PFSK-1 (cell line): ENCODE measurements around the gene PHPT1.

Source experiments
- FOXP2 ChIP-seq: optimal IDR thresholded peaks from 2 replicates; pipeline ENCODE3; 2011; ENCODE audit warnings: borderline replicate concordance, control low read depth, inconsistent platforms; ENCODE audit not compliant: insufficient read depth; ENCODE audit errors: extremely low read length, extremely low read depth
- POLR2AphosphoS5 ChIP-seq: IDR thresholded peaks from 2 replicates; pipeline ENCODE4 v1.6.1; 2012; ENCODE audit warnings: low read depth, mild to moderate bottlenecking, control low read depth, low read length, moderate library complexity
- REST ChIP-seq, 2 experiments: IDR thresholded peaks; 2 replicates each; pipeline versions ENCODE4 v1.6.1 to v1.8.0; 2011 to 2012; ENCODE audit warnings: low read depth in 2 of 2, low read length in 2 of 2, control low read depth in 1 of 2, inconsistent platforms in 1 of 2, mild to moderate bottlenecking in 1 of 2, moderate library complexity in 1 of 2; ENCODE audit not compliant: insufficient read depth in 1 of 2
- SIN3A ChIP-seq: IDR thresholded peaks from 2 replicates; pipeline ENCODE4 v1.6.1; 2012; ENCODE audit warnings: mild to moderate bottlenecking, low read length, moderate library complexity, borderline replicate concordance; ENCODE audit not compliant: insufficient read depth
- TAF1 ChIP-seq: IDR thresholded peaks from 2 replicates; pipeline ENCODE4 v1.6.1; 2012; ENCODE audit warnings: low read length, control low read depth, borderline replicate concordance; ENCODE audit not compliant: insufficient read depth

PHPT1 gene

GRCh38 chr9:136815422-136815782 is 33.8 kb upstream of the PHPT1 start:
- TF ChIP-seq FOXP2 = no peak
- TF ChIP-seq POLR2AphosphoS5 = no peak
- no peak for TF ChIP-seq TAF1

GRCh38 chr9:136820971-136821825 is 28.0 kb upstream of the PHPT1 start:
- TF ChIP-seq TAF1 (no peak), POLR2AphosphoS5 (no peak), SIN3A (no peak), REST (IDR thresholded peaks at IDR 0.05; ENCODE audit: insufficient read depth in 1 of 2, low read depth in 2 of 2, low read length in 2 of 2) (no peak), FOXP2 (no peak)

GRCh38 chr9:136821826-136822544 is 27.2 kb upstream of the PHPT1 start:
- TF ChIP-seq POLR2AphosphoS5 (no peak), SIN3A (no peak), TAF1 (no peak), FOXP2 (no peak), REST (IDR thresholded peaks at IDR 0.05; ENCODE audit: insufficient read depth in 1 of 2, low read depth in 2 of 2, low read length in 2 of 2) (no peak)

- no peak for TF ChIP-seq TAF1
Observed at GRCh38 chr9:136823136-136824046, 25.8 kb upstream of the PHPT1 start.

- TF ChIP-seq SIN3A (no peak), REST (IDR thresholded peaks at IDR 0.05; ENCODE audit: insufficient read depth in 1 of 2, low read depth in 2 of 2, low read length in 2 of 2) (no peak), POLR2AphosphoS5 (no peak), TAF1 (no peak), FOXP2 (no peak)
Observed at GRCh38 chr9:136824496-136825225, 24.5 kb upstream of the PHPT1 start.
